HepG2 (cell line): ENCODE measurements around the gene HRC. TPM values are rescaled to one million over a fixed set of nuclear protein-coding genes. Genes with fewer than 3 reads are reported as not detected.
A peak's percentile ranks its signal among the peaks of the same experiment; 100 is the strongest.

Experiments used
- ATAC-seq: fragments of 200-7000 bp; cut with Tn5 transposase; 3 replicates; pipeline ENCODE4 v1.9.1; 2020; ENCODE audit warnings: mild to moderate bottlenecking, moderate library complexity
- BruUV-seq: library from RNA; stranded (reverse); fragments of 400-500 nt; replicated peaks from 2 replicates; lab custom pipeline; 2021; lab: Mats Ljungman, UMichigan
- CTCF ChIA-PET: fragments of 300-600 bp; formaldehyde crosslinking; extraction: SDS; loops from one replicate; lab custom pipeline; 2021; ENCODE audit warnings: low total read pairs, inconsistent platforms, low intra/inter-chr PET ratio; lab: Yijun Ruan, JAX
- POLR2A ChIA-PET: fragments of 350-600 bp; sonication (Branson Sonifier 250); formaldehyde crosslinking; loops from one replicate; lab custom pipeline; 2020; ENCODE audit warnings: antibody characterized with exemption, inconsistent platforms; lab: Yijun Ruan, JAX
- DNase-seq: peaks from one replicate; pipeline ENCODE4 v3.0.0-alpha.2; 2015; ENCODE audit warnings: low spot score
- FAIRE-seq: peaks from 3 replicates; lab custom pipeline; 2011; peaks lifted over from hg19 to GRCh38; lab: Jason Lieb, UNC
- H2AFZ ChIP-seq: one replicate; pipeline ENCODE4 v1.6.1; 2011; ENCODE audit warnings: low read length, inconsistent platforms
- H3K27ac ChIP-seq: fragments of 300-600 bp; 3 replicates; pipeline ENCODE4 v1.8.0; 2011; ENCODE audit warnings: mixed run types, mild to moderate bottlenecking, mixed read lengths, low read length, inconsistent platforms; ENCODE audit not compliant: insufficient read depth; ENCODE audit errors: extremely low read length
- H3K27me3 ChIP-seq, 2 experiments: fragments of 200-600 bp in 1 of 2; 2 replicates in 1 of 2; 3 replicates in 1 of 2; pipeline versions ENCODE4 v1.6.0 to v1.8.0; 2011; ENCODE audit warnings: low read length in 2 of 2, mild to moderate bottlenecking in 2 of 2, moderate library complexity in 2 of 2, inconsistent platforms in 1 of 2; ENCODE audit not compliant: insufficient read depth in 2 of 2, control insufficient read depth in 1 of 2
- H3K36me3 ChIP-seq, 2 experiments: fragments of 200-600 bp in 1 of 2; replicated peaks in 1 of 2; 2 replicates in 1 of 2; 3 replicates in 1 of 2; pipeline versions ENCODE4 v1.5.1 to v1.8.0; 2011; ENCODE audit warnings: low read length in 2 of 2, inconsistent platforms in 1 of 2; ENCODE audit not compliant: insufficient read depth in 2 of 2, control insufficient read depth in 1 of 2
- H3K4me1 ChIP-seq: 2 replicates; pipeline ENCODE4 v1.5.1; 2012; ENCODE audit warnings: low read length, inconsistent platforms; ENCODE audit not compliant: insufficient read depth
- H3K4me2 ChIP-seq: 2 replicates; pipeline ENCODE4 v1.6.0; 2011; ENCODE audit warnings: low read depth, low read length, inconsistent platforms
- H3K4me3 ChIP-seq, 3 experiments: fragments of 200-600 bp in 1 of 3; sonication (generic), shearing (Covaris generic) in 1 of 3; replicated peaks in 1 of 3; 2 replicates each; pipeline ENCODE4 v1.5.1; 2011 to 2016; ENCODE audit warnings: low read length in 3 of 3, inconsistent platforms in 2 of 3, low read depth in 2 of 3, mild to moderate bottlenecking in 2 of 3, control low read depth in 1 of 3, mixed read lengths in 1 of 3; ENCODE audit not compliant: insufficient read depth in 1 of 3
- H3K79me2 ChIP-seq: one replicate; pipeline ENCODE4 v1.6.1; 2011; ENCODE audit warnings: low read length, inconsistent platforms; ENCODE audit not compliant: insufficient read depth
- H3K9ac ChIP-seq: 2 replicates; pipeline ENCODE4 v1.6.0; 2011; ENCODE audit warnings: mild to moderate bottlenecking, low read depth, low read length, inconsistent platforms; ENCODE audit not compliant: insufficient read depth
- H3K9me3 ChIP-seq: 2 replicates; pipeline ENCODE4 v1.5.1; 2012; ENCODE audit warnings: mild to moderate bottlenecking, low read length
- H4K20me1 ChIP-seq: 2 replicates; pipeline ENCODE4 v1.6.0; 2011; ENCODE audit warnings: inconsistent platforms, mild to moderate bottlenecking, low read length, moderate library complexity; ENCODE audit not compliant: insufficient read depth
- ARHGAP35 ChIP-seq: sonication (generic); formaldehyde crosslinking; IDR thresholded peaks from 2 replicates; pipeline ENCODE4 v1.9.0; 2022; ENCODE audit warnings: mild to moderate bottlenecking, inconsistent platforms, moderate library complexity, missing genetic modification reagents, borderline replicate concordance
- ATF2 ChIP-seq: sonication (generic); formaldehyde crosslinking; IDR thresholded peaks from 2 replicates; pipeline ENCODE4 v1.4.0; 2020; ENCODE audit warnings: missing genetic modification reagents
- EHMT2 ChIP-seq: fragments of 200-600 bp; sonication (generic); IDR thresholded peaks from 2 replicates; pipeline ENCODE4 v1.7.0; 2017; ENCODE audit warnings: antibody characterized with exemption, low read depth, low read length, borderline replicate concordance
- ETV6 ChIP-seq: sonication (generic); formaldehyde crosslinking; conservative IDR thresholded peaks from 2 replicates; pipeline ENCODE4 v1.4.0; 2020; ENCODE audit warnings: missing genetic modification reagents
- GZF1 ChIP-seq: sonication (generic); formaldehyde crosslinking; IDR thresholded peaks from 2 replicates; pipeline ENCODE4 v1.5.1; 2020; ENCODE audit warnings: mild to moderate bottlenecking, missing genetic modification reagents
- HOXA9 ChIP-seq: sonication (generic); formaldehyde crosslinking; IDR thresholded peaks from 2 replicates; pipeline ENCODE4 v1.8.1; 2022; ENCODE audit warnings: missing genetic modification reagents, mild to moderate bottlenecking, moderate library complexity, borderline replicate concordance
- PHF20 ChIP-seq: sonication (generic); formaldehyde crosslinking; IDR thresholded peaks from 2 replicates; pipeline ENCODE4 v1.5.0; 2020; ENCODE audit warnings: mild to moderate bottlenecking, missing genetic modification reagents
- SAP130 ChIP-seq: IDR thresholded peaks from 2 replicates; pipeline ENCODE4 v1.6.1; 2016; ENCODE audit warnings: low read depth
- SKIL ChIP-seq: sonication (generic); formaldehyde crosslinking; IDR thresholded peaks from 2 replicates; pipeline ENCODE4 v1.8.0; 2022; ENCODE audit warnings: missing genetic modification reagents, mild to moderate bottlenecking, moderate library complexity, borderline replicate concordance
- SSRP1 ChIP-seq: IDR thresholded peaks from 2 replicates; pipeline ENCODE4 v1.6.1; 2016; ENCODE audit warnings: control low read depth
- TFAP4 ChIP-seq: sonication (generic); IDR thresholded peaks from 2 replicates; pipeline ENCODE4 v1.6.1; 2016; ENCODE audit warnings: low read depth, borderline replicate concordance
- TGIF2 ChIP-seq: IDR thresholded peaks from 2 replicates; pipeline ENCODE4 v1.6.1; 2016; ENCODE audit warnings: control low read depth, missing compliant biosample characterization
- U2AF1 ChIP-seq: fragments of 200-400 bp; formaldehyde crosslinking; optimal IDR thresholded peaks from 2 replicates; pipeline ENCODE3; 2017; ENCODE audit warnings: mild to moderate bottlenecking, low read depth, low read length
- ZGPAT ChIP-seq: IDR thresholded peaks from 2 replicates; pipeline ENCODE4 v1.6.1; 2016; ENCODE audit warnings: mild to moderate bottlenecking
- ZNF691 ChIP-seq: sonication (generic); formaldehyde crosslinking; IDR thresholded peaks from 2 replicates; pipeline ENCODE4 v1.4.0; 2020; ENCODE audit warnings: missing genetic modification reagents, low read depth, mild to moderate bottlenecking, borderline replicate concordance
- ZSCAN12 ChIP-seq: sonication (generic); formaldehyde crosslinking; IDR thresholded peaks from 2 replicates; pipeline ENCODE4 v1.9.0; 2021; ENCODE audit warnings: mild to moderate bottlenecking, missing genetic modification reagents
- WGBS: methylation state at CpG from one replicate; pipeline ENCODE4 v1.1.6; 2017; ENCODE audit warnings: low lambda C conversion rate; 5-methylcytosine and 5-hydroxymethylcytosine counted together
- in situ Hi-C: cut with HindIII; loops from 2 replicates; pipeline ENCODE4 v1.10.0; 2017; ENCODE audit warnings: low pct_unique_long_range_greater_than_20kb; ENCODE audit not compliant: extremely low pct_ligation_motif_present
- intact Hi-C: fragments of 100-400 bp; cut with micrococcal nuclease; formaldehyde crosslinking; loops from one replicate; pipeline ENCODE4 v1.10.0; 2022; ENCODE audit not compliant: unreplicated experiment
- polyA plus RNA-seq, 8 experiments: library from polyadenylated mRNA; depleted of rRNA in 3 of 8; stranded (reverse) in 7 of 8; unstranded in 1 of 8; fragments of >200 nt; fragmentation: Illumina TruSeq in 4 of 8; extraction: Trizol in 4 of 8; gene quantifications; 2 replicates each; pipeline versions ENCODE4 v1.2.1 to v1.2.3, GENCODE V29; 2011 to 2016; ENCODE audit warnings: low read depth in 4 of 8, missing spikeins in 1 of 8, mixed read lengths in 1 of 8; ENCODE audit not compliant: insufficient read depth in 1 of 8
- total RNA-seq, 5 experiments: library from RNA; depleted of rRNA; stranded (reverse); fragments of >200 nt; fragmentation: Illumina TruSeq; extraction: Trizol; gene quantifications; 2 replicates each; pipeline ENCODE4 v1.2.3, GENCODE V29; 2016; ENCODE audit warnings: low read depth in 1 of 5

Gene HRC
- total and polyA plus RNA-seq, 2 of the 13 experiments (the other 11 are each of a cell fraction or from before 2014, with no cell fraction given), result 3.6 to 15.4 TPM

GRCh38 chr19:49114630-49115363 is 40.4 kb downstream of the HRC start:
- H3K9ac ChIP-seq, result peak overlapping the region; percentile 74
- peaks cover 51% of the 10 kb centered on the region for H3K4me1 ChIP-seq
- no peaks in the 10 kb centered on the region for H3K36me3 ChIP-seq
- peak overlapping the region; percentile 72 for H3K27ac ChIP-seq
- no peaks in the 10 kb centered on the region for H4K20me1 ChIP-seq
- H3K4me3 ChIP-seq, result peak overlapping the region; percentile 71 to 85 (median 78)
- H3K27me3 ChIP-seq, result no peaks in the 10 kb centered on the region
- no peak for FAIRE-seq
- H3K9me3 ChIP-seq, result no peaks in the 10 kb centered on the region
- 3% methylated on average over 13 of the region's 68 CpGs for WGBS
- no peak overlapping the region for H2AFZ ChIP-seq
- H3K4me2 ChIP-seq, result peak overlapping the region; percentile 91
- ChIA-PET CTCF (no interaction called here), POLR2A (interaction anchor here (0.7 to 2.2 kb wide), 10 partner anchors 9 to 338 kb away, joined by 3 to 14 read pairs (median 5); partner anchors contain the start of genes ALDH16A1, HRC and RUVBL2)
- intact Hi-C loops (no loop called here), in situ Hi-C loops (loop anchor here (5.0 kb wide), 1 partner anchor 38 kb away; no protein-coding TSS in a partner anchor)
- peak; percentile 28 for ATAC-seq
- no TSS peak for BruUV-seq
- peak; percentile 46 for DNase-seq
- H3K79me2 ChIP-seq, result peaks cover 4% of the 10 kb centered on the region
- TF ChIP-seq ARHGAP35 (CRISPR knock-in tag), result peak; percentile 43; the same call in 1 of the 2 replicates
- TF ChIP-seq SKIL (CRISPR knock-in tag), result no peak
- peak; percentile 21; the same call in 1 of the 2 replicates for TF ChIP-seq SAP130 (CRISPR knock-in tag)
- 0 out of 2 replicates have a peak, but pooled peaks have one; percentile 59 for TF ChIP-seq GZF1
- no peak for TF ChIP-seq SSRP1 (CRISPR knock-in tag)
- TF ChIP-seq EHMT2, result no peak
- no peak for TF ChIP-seq ETV6 (CRISPR knock-in tag)
- no peak for TF ChIP-seq TFAP4
- no peak for TF ChIP-seq ZGPAT
- peak; percentile 39; the same call in 1 of the 2 replicates for TF ChIP-seq ATF2
- TF ChIP-seq ZNF691 (CRISPR knock-in tag), result no peak
- TF ChIP-seq U2AF1, result no peak
- no peak for TF ChIP-seq ZSCAN12 (CRISPR knock-in tag)
- TF ChIP-seq HOXA9 (CRISPR knock-in tag), result no peak
- TF ChIP-seq TGIF2 (CRISPR knock-in tag), result peak; percentile 46; the same call in 1 of the 2 replicates
- TF ChIP-seq PHF20, result no peak
